HG02938 (cell line): ENCODE data around the gene CTPS1.

Experiments
- ATAC-seq: cut with Tn5 transposase; IDR thresholded peaks from one replicate; pipeline ENCODE4 v1.9.1; 2021; ENCODE audit warnings: mild to moderate bottlenecking, moderate library complexity; ENCODE audit not compliant: unreplicated experiment

CTPS1 gene

DNA sequence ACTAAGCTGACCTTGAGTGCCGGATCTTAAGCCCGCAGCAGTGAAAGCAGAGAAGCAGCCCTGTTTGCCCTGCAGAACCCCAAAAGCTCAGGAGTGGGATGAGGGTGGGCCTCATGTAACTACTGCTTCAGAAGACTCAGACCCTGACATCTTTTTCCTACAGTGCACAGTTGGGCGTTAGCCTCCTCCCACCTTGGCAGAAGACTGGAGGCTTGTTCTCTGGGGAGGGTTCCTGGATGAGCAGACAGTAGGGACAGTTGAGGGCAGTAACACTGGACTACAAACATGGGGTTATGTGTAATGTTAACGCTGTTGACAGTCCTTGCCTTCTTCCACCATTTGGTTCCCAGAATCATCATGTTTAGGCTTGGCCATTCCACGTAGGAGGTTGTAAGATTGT is 9.6 kb downstream of the CTPS1 start:
- no peak for ATAC-seq

DNA sequence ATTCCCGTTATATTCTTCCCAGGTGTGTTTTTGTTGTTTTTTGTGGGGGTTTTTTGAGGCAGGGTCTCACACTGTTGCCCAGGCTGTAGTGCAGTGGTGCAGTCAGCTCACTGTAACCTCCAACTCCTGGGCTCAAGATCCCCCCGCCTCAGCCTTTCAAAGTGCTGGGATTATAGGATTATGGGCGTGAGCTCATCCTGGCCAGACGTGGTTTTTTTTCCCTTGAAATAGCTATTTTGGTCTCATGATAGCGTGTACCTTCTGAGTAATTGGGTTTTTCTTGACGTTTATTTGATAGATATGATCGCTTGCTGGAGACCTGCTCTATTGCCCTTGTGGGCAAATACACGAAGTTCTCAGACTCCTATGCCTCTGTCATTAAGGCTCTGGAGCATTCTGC is 17.6 kb downstream of the CTPS1 start:
- no peak for ATAC-seq

DNA sequence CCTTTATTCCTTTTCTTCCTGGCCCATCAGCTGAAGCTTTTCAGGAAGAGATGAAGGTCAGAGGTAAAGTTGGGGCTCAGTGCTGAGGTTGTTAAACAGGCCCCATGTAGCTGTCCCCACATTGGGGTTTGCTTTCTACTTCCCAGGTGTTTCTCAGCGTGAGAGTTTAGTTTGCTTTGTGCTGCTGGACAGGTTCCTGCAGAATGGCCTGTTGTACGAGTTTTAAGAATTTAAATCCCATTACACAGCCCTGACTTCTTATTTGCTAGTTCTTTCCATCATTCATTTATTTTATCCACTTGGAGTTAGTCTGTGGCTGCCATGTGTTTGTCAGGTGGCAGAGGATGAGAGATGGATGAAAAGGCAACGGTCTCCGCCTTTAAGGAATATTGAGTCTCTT is 19.2 kb downstream of the CTPS1 start:
- no peak for ATAC-seq

DNA sequence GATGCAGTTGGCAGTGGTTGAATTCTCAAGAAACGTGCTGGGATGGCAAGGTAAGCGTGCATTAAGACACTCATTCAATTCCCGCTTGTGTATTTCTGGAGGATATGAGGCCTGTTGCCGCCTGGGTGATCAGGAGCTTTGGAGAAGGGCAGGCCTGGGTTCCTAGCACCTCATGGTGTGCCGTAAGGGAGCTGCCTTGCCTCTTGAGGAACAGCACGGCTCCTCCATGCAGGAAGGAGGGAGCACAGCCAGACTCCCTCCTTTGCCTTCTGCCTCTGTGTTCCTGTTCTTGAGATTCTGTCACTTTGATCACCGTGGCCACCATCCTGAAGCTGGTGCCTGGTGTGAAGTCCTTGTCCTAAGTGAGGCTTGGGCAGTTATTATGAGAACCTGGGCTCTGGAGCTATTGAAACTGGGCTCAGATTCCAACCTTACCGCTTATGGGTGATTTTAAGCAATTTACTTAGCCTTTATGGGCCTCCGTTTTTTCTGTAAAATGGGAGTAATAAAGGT is 23.7 kb downstream of the CTPS1 start:
- no peak for ATAC-seq

DNA sequence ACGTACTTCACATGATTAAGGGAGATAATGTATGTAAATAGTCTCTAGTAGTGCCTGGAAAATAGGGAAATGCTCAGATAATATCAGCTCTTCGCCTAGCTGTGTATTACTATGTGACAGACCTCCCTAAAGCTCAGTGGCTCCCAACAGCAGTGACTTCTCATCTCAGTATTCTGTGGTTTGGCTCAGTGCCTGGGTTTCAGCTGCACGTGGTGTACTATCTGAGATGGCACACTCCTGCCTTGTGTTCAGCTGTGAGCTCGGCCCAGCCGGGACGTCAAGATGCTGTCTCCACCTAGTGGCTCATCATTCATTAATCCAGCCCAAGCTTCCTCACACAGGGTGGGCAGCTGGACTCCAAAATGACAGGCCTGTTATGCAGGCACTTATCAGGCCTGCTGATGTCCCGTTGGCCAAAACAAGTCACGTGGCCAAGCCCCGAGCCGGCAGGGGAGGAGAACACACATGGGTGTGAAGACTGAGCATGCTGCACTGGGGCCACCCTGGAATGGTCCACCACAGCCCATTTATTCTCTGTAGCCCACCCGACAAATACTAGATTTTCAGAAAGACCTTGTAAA is 24.2 kb downstream of the CTPS1 start:
- peak; percentile 94 for ATAC-seq

DNA sequence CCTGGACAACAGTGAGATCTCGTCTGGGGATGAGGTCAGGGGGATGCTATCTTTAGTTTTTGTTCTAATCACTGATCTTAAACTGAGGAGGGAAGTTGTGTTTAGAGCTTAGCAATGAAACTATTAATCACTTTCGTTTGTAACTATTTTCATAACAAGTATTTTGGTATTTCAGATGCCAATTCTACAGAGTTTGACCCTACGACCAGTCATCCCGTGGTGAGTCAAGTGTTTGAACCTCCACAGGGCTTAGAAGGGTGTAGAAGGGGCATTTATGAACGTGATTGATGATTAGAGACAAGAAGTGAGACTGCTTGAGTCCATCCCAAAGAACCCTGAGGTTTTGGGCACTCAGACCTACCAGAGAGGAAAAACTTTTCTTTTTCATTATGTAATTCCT is 26.4 kb downstream of the CTPS1 start:
- no peak for ATAC-seq

DNA sequence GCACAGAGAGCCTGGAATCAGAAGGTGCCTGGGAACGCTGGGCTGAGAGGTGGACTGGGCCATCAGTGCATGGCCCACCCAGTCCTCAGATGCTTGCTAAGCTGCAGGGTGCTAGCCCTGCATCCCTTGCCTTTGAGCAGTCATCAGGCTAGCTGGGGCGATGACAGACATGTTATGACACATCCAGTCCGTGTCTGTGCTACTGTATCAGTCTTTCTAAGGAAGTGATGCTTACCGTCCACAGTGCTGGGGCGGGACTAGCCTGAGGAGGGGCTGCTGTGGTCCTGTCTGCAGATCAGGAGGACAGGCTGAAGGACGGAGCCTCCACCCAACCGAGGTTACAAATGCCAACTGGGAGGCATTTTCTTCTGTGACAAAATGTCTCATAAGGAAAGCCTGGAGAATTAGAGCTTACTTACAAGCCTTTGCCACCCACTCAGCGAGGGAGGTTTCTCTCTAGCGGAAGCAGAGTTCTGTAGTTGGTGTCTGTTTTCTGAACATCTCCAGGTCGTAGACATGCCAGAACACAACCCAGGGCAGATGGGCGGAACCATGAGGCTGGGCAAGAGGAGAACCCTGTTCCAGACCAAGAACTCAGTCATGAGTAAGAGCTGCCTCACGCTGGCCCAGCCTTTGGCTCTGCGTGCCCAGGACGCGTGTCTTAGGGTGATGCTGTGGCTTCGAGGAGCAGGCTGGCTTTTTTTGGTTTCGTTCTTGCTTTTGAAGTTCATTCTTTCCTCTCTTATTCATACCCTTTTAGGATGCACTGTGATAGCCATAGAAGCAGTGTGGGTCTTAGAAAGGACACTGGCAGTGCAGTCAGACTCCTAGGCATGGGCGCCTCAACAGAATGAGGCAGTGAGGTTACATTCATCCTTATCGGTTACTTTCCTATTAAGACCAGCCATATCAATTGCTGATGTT is 27.7 kb downstream of the CTPS1 start:
- ATAC-seq = no peak

DNA sequence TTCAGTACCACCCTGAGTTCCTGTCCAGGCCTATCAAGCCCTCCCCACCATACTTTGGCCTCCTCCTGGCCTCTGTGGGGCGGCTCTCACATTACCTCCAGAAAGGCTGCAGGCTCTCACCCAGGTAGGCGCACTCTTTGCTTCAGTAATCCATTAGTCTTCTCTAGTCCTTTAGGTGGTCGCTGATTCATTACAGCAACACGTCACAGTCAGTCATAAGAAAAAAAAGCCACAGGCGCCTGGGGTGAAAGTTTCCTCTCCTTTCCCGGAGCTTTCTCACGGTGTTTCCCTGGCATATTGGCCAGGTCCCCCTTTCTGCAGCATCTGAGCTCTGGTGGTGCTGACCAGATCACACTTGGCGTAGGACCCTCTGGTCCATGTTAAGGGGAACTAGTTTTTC is 30.0 kb downstream of the CTPS1 start:
- no peak for ATAC-seq

DNA sequence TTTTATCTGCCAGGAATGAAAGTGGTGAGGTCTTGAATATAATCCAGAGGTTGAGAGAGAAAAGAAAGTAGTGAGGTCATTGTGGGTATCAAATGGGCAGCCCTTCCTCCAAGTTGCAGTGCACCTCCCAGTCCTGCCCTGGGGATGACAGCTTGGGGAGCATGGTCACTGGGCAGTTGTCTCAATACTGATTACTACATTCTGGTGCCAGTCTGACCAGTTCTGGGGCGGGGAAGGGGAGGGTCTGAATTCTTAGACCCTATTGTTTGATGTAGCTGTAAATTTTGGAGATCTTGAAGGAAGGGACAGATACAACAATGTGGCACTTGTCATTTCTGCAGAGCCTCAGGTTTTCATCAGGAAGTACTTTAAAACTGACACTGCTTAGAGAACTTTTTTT is 30.8 kb downstream of the CTPS1 start:
- no peak for ATAC-seq

DNA sequence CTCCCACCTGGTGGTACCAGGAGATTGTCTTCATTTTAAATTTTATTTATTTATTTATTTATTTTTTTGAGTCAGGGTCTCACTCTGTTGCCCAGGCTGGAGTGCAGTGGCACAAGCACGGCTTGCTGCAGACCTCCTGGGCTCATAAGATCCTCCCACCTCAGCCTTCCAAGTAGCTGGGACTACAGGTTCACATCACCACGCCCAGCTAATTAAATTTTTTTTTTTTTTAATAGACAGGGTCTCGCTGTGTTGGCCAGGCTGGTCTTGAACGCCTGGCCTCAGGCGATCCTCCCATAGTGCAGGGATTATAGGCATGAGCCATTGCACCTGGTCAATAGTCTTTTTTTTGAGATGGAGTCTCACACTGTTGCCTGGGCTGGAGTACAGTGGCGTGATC is 33.5 kb downstream of the CTPS1 start:
- ATAC-seq = no peak

DNA sequence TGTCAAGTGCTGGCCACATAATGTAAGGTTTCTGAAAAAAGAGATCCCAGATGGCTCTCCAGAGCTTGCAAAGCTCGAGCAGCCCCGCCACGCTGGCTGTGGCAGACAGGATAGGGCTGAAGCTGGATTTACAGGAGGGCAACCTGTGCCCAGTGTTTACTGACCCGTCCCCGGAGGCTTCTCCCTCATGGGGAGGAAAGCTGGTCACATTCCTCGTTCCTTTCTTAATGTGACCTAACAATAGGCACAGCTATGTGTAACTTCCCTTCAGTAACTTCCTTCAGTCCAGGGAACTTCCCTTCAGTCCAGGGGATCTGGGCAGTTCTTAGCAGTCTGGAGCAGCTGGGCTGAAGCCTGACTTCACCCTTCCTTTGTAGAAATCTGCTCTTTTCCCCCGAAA is 34.3 kb downstream of the CTPS1 start:
- ATAC-seq = no peak

DNA sequence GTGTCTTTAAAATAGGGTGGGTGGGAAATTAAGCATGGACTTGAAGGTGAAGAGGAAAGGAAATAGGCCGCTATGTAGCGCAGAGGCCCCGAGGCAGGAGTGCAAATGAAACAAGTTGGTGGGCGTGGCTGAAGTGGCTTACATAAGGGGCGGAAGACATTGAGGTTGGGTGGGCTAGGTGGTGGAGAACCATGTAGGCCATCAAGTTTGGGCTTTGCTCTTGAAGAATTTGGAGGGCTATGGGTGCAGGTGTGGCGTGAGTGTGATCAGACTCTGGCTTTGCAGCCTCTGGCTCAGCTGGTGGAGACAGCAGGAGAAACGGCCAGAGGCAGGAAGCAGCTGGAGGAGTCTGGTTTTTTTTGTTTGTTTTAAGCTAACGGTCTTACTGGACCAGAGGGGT is 35.4 kb downstream of the CTPS1 start:
- no peak for ATAC-seq

DNA sequence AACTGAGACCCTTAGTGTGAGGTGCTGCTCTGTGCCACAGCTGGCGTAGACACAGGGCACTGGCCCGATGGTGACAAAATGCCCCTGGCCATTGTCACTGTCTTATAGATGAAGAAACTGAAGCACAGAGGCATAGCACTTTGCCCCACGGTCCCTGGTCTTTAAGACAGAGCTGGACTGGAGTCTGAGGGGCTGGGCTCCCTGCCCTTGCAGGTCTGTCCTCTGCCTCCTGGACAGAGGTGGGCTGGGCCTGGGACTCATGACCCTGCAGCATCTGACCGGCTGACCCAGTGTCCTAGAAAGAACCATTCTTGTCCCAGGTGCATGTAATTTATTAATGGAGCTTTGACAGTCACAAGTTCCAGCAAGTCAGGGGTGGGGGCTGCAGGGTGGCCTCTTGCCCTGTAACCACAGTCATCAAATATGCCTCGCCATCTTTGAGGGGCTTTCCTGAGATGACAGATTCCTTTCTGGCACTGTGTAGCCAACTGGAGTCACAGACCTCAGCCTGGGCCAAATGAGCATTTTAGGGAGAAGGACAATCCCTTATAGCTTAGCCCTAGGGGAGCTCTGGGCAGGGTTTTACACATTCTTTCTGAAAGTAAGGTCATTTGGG is 35.9 kb downstream of the CTPS1 start:
- no peak for ATAC-seq

DNA sequence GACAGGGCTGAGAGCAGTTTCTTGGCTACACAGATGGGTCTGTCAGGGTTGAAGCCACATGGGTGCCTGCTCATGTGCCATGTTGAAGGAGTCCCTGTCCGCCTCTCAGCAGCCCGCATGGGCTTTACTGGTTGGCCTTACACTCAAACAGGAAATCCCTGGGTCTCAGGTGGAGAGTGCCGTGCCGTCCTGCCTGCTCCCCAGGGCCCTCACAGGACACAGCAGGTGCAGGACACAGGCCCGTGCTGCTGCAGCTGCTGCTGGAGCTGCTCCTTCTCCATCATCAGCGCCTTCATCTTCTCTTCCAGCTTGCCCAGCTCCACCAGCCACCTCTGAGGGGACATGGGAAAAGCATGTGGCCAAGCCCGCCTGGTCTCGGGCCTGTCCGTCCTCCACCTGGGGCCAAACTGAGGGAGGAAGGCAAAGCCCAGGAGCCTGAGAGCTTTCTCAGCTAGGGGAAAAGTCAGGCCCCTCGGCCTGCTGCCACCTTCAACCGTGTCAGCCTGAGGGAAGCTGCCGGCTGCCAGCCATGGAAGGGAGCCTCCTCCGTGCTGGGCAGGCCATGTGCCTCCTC is 36.5 kb downstream of the CTPS1 start:
- no peak for ATAC-seq

DNA sequence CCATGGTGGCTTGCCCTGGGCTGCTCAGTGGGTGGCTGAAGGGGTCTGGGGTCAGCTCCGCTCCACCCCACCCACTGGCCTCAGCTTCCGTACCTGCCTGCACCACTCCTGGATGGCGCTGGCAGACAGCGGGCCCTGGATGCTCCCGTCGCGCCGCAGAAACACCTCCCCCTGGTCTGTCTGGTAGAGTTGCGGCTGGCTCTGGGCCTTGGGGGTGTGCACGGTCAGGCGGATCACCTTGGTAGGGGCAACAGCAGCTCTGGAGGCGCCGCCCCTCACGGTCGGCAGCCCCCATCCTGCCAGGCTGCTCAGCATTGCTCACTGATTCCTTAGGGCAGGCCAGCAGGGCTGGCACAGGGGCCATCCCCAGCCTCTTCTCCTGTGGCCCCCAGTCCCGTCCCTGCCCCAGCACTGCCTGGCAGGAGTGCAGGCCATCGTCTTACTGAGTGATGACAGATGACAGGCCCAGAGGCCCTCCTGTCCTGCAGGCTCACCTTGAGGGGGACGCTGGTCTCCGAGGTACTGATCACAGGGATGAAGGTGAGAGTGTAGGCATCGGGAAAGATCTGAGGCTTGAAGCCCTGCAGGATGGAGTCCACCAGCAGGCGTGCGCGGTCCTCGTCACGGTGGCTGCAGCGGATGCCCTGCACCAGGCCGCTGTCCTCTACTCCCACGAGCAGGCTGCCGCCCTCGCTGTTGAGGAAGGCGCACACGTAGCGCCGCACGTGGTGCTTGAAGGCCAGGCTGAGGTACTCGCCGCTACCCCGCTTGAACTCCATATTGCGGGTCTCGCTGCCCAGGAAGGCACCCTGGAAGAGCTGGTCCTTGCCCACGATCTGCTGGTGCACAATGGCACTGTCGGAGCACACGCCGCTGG is 37.9 kb downstream of the CTPS1 start:
- ATAC-seq = no peak

DNA sequence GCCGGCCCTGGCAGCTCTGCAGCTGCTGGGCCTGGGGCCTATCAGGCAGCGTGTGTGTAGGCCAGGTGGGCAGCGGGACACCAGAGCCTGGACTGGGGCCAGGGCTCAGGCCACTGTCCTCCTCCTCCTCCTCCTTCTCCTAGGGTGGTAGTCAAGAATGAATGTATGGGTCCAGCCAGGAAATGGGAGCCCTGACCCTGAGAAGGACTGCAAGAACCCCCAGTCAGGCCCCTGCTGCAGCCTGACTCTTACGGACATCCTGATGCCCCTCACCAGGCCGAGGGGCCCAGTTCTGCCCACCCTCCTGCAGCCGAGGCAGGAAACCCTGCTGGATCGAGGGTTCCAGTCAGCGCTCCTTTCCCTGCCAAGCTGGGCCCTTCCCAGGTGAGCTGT is 38.5 kb downstream of the CTPS1 start:
- no peak for ATAC-seq

DNA sequence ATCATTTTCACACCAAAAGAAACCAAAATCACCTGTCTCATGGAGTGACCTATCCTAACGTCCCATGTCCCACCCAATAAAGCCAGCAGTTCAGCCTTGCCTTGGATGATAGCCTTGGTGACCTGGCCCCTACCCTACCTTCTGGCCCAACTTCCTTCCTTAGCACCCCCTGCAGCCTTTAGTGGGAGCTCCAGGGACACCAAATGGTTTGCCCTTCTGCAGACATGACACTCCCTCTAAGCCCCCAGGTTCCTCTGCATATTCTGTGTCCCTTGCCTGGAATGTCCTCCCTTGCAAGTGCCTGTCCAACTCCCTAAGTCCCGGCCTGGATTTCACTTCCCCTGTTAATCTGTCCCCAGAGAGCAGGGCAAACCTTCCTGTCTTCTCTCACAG is 39.9 kb downstream of the CTPS1 start:
- ATAC-seq = no peak

DNA sequence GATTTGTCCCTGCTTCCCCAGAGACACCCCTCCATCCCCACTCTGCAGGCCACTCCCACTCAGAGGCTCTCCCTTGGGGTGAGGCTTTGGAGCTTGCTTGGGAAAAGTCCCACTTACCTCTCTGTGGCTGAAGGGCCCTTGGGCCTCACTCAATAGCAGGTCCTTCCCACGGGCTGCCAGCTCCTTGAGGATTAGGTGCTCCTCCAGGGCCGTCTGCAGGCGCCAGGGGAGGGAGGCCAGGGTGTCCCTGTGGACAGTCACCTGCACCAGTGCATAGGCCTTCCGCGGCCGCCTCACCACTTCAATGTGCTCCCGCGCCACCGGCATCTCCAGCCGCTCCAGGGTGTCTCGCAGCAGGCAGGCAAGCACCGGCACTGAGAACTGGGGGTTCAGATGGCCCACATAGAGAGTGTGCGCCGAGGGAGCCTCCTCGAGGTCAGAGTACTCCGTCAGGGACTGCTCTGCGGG is 40.6 kb downstream of the CTPS1 start:
- ATAC-seq = no peak

DNA sequence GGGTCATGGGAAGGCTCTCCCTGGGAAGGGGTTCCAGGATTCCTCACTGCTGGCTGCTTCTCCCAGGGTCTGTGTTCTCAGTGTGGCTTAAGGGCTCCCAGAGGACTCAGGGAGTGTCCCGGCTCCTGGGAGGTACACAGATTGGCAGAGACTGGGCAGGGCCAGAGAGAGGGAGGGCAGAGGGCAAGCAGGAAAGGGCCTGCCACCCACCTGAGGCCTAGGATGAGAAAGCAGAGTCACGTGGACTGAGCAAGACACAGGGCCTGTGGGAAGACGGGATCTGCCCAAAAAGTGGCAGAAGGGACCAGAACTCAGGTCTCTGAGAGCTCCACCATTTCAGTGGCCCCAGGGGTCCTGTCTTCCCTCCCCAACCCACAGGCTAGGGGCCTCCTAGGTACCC is 41.2 kb downstream of the CTPS1 start:
- no peak for ATAC-seq

DNA sequence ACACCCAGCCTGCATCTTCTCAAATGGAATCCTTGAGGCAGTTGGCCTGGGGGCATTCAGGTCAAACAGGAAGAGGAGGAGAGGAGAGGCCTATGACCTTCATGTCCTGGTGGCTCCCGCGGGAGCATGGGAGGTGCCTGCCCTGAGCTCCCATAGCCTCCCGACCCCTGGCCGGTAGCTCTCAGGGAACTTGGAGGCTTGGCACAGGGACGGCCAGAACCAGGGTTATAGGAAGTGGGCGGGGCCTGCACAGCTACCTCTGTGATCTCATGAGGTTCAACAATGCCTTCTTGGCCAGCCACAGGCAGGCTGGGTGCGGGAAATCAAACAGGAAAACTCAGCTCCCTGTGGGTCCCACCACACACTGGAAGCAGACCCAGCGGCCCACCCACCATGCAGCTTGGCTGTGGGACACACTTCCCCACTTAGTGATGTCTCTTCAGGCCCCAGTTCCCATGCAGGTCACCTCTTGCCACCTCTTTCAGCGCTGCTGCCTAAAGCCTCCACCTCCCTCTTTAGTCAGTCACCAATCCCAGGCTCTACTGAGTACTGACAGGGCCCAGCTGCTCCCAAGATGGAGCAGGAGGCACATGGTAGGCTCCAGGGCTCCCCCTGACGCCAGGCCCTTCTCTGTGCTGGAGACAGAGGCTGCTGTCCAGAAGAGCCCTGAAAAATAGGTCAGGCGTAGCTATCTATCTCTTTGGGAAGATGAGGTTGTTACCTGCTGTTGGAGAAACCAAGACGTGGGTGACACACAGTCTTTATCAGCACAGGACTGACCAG is 42.2 kb downstream of the CTPS1 start, which contains the start of gene SLFNL1:
Gene SLFNL1 (minus strand): TSS at position 200 of the 783 bp plus-strand sequence. CDS start 1,065 bp downstream, outside the sequence.
- ATAC-seq = no peak
